HG03342 (cell line): ENCODE measurements around the gene TGFBR1.
"Not testable (repeated sequence)": the region's sequence is repeated elsewhere in the genome, so short reads cannot be mapped to it uniquely, and the experiment has no call there.

ENCODE experiments used
- ATAC-seq: cut with Tn5 transposase; IDR thresholded peaks from one replicate; pipeline ENCODE4 v1.9.1; 2021; ENCODE audit warnings: mild to moderate bottlenecking, moderate library complexity; ENCODE audit not compliant: unreplicated experiment

The TGFBR1 gene

DNA sequence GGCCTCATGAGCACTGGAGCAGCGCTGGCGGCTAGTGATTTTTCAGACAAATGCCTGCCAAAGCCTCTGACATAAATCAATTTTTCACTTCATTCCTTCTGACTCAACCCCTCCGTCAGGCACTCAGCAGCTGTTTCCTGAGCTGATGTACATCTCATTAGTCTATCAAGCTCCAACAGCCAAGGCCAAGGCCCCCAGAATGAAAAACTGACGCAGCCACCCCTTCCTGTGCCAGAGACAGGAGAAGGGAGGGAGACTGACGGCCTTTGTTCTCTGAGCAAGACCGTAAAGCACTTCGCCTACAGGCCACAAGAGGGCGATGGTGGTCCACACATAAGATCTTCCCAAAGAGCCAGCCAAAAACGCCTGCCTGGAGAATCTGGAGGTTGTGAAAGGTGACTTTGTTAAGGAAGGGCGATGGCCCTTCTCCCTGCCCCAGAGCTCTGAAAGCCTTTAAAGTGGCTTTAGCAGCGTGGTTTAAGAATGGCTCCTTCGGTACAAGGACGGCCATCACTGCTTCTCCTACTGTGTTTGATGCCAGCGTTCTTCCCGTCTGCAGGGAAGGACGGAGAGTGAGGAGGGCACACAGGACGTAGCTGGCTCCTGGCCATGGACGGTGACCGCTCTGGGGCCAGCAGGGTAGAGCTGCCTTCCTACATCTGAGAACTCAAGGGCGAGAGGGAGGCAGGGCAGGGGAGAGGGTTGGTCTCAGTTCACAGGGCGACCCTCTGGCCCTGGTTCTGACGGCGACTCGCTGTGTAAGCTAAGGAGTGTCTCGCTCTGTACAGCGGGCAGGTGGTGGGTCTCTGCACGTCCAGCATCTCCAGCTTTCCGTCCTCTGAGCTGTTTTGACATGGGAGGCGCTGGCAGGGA, 79.8 kb downstream of the TGFBR1 start:
- peak; percentile 46 for ATAC-seq

DNA sequence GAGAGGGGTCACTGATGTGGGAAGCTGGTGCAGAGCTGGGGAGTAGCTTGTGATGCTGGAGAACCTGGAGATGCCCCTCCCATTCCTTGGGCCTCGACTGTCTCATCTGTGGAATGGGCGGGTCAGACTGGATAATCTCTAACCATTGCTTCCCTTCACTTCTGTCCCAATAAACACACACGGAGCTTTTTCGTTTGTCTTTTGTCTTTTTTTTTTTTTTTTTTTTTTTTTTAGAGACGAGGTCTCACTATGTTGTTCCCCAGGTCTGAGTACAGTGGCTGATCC, 80.4 kb downstream of the TGFBR1 start:
- no peak for ATAC-seq

DNA sequence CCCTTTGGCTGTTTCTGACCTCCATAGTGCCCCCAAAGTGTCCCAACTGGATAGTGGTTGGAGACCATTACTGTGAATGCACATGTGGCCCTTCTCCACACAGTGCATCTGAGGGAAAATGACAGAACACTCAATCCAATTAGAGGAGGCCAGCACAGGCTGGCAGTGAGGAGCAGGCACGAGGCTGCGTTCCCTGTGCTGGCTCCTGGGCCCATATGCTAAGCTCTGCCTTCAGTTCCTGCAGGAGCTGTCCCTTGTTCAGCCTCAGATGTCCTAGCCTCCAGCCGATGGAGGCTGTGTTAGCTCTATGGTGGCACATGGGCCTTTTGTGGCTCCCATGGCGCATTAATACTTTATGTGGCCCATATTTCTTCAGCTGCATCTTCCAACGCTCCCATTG, 81.0 kb downstream of the TGFBR1 start:
- no peak for ATAC-seq

DNA sequence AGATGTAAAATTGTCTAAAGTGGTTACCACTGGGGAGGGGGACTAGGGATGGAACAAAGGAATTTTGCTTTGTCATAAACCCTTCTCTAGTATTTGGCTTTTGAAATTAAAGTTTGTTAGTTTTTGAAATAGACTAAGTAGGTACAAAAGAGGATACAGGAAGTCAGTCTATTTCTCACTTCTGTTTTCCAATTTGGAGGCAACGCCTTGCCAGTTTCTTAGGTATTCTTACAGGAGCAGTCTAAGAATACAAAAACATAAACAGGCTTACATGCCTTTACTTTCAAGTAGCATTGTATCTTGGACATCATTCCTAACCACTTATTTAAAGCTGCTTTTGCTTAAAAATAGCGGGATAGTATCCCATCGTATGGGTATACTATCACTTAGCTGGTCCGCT, 82.4 kb downstream of the TGFBR1 start:
- no peak for ATAC-seq

DNA sequence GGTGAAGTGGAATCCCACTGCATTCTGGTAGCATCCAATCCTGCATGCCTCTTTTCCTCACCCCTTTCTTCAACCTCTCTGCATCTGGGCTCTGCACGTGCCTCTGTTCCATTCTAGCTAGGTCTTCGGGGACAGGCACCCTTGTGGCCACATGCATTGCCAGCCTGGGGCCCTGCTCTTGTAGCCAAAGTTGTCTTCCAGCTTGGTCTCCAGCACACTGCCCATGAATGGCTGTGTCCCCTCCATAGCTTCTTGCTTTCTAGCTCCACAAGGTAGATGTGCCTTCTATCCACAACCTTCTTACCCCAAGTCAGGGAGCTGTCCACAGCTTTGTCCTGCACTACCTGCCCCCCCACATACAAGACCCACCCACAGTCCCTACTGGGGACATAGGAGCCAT, 84.3 kb downstream of the TGFBR1 start:
- ATAC-seq, result no peak

DNA sequence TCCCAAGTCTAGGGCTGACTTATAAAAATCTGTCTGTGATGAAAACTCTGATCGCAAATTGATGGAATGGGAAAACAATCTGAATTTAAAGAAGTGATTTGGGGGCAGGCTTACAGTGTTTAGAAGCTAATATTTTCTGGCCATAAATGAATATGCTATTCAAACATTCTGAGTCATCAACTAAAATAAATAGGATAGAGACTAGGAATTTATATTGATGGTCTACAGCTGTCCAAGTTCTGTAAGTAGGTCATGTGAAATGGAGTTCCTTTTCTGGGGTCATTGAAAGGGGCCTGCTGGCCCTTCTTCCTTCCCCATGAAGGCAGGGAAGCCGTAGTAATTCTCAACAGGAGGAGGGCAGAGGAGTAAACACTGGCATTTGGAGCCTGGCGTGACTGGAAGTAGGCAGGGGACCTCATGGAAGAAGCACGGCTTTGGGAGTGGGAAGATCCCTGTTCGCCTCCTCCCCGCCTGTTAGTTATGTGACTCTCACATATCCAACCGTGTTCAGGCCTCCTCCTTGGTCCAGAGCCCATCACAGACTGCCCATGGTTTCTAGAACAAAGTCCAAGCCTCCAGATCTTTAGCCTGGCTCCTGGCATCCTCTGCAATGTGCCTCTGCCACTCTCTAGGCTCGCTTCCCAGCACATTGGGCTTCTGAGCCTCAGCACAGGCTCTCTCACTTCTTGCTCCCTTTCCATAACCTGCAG, 85.1 kb downstream of the TGFBR1 start:
- no peak for ATAC-seq

DNA sequence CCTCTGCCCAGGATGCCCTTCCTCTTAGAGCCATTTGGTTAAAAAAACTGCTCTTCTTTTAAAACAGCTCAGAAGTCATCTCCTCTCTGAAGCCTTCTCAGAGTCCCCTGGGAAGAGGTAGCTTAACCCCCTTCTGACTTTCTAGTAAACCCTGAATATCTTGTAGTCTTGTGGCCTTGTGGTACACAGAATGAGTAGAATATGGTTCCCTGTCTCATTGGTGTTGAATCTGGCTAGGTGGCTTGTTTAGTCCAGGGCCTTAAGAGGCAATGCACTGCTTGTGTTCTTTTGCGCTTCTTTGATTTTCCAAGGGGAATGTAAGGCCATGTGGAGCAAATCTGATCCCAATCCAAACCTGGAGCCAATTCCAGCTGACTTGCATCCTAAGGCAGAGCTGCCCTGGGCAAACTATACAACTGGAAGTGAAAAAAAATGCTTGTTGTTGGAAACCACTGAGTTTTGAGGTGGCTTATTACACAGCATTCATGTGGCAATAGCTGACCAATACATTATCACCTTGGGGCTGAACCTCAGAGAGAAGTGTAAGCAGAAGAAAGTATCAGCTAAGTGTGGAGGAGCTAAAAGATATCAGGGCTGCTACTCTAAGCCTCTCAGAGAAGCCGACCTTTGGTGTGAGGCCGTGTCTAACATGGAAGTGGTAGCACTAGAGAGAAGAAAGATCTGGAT, 85.8 kb downstream of the TGFBR1 start:
- no peak for ATAC-seq

DNA sequence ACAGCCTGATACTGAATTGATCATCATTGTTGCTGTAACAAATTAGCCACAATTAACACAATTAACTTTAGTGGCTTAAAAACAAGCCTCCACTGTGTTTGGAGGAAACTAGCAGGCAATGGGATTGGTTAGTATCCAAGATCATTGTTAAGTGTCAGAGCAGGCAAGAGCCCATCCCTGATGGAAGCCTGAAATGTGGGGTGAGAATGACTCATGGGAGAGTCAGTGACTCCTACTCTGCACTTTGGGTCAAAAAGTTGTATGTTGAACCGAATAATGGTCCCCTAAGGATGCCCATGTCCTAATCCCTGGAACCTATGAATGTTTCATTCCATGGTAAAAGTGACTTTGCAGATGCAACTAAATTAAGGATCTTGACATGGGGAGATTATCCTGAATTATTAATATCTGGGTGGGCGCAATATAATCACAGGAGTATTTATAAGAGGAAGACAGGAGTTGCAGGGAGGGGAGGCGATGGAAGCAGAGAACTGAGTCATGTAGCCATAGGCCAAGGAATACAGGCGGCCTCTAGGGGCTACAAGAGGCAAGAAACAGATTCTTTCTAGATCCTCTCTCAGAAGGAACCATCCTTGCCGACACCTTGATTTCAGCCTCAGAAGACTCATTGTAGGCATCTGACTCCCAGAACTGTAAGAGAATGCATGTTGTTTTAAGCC, 88.0 kb downstream of the TGFBR1 start:
- no peak for ATAC-seq

DNA sequence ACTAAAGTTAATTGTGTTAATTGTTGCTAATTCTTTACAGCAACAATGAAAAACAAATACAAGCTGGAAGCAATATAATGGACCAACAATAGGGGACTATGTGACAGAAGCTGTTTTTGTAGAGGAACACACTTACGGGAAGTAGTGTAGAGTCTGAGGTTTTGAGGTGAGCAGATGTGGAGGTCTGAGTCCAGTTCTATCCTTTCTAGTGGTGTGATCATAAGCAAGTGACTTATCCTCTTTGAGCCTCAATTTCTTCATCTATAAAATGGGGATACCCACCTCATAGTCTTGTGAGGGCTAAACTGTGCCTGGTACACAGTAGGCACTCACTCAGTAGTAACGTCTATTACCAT, 88.5 kb downstream of the TGFBR1 start:
- no peak for ATAC-seq

DNA sequence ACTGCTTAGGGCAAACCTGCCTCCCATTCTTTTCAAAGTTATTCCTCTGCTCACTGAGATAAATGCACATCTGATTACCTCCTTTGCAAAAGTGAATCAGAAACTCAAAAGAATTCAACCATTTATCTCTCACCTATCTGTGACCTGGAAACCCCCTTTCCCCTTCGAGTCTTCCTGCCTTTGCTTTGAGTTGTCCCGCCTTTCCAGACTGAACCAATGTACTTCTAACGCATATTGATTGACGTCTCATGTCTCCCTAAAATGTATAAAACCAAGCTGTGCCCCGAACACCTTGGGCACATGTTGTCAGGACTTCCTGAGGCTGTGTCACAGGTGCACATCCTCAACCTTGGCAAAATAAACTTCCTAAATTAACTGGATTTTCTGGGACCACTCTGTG, 91.6 kb downstream of the TGFBR1 start:
- not testable (repeated sequence) for ATAC-seq

DNA sequence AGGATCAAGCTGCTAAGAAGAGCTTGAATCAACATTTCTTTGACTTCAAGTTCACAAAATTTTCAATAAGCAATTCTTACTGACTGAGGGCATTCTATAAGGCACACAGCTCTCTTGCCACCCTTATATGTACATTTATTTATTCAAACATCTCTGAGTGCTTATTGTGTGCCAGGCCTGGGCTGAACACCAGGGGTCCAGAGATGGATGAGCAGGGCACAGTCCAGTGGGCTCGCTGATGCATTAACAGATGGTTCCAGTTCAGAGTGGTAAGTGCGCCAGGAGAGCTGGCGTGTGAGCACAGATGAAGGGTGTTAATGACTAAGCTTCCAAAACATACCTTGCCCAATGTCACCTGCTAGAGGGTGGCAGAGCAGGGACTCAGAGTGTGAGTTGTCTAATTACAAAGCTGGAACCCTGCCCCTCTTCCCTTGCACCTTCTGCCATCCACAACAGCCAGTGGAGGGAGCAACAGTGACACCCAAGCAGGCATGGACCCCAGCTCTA, 92.3 kb downstream of the TGFBR1 start:
- ATAC-seq, result no peak

DNA sequence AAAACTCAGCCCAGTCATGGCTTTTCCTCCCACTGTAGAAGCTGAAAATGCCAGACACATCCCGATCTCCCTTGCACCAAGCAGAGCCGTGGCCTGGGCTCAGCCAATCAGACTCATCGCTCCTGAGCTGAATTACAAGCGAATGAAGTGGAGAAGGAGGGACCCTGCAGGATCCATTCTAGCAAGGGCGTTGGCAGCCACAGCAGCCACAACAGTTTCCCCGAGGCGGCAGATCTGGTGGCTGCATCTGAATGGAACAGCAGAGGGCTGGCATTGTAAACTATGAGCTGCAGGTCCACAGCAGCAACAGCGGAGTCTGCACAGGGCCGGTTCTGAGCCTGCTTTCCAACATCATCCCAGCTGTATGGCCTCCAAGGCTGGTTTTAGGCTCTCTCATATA, 93.1 kb downstream of the TGFBR1 start:
- ATAC-seq, result no peak

DNA sequence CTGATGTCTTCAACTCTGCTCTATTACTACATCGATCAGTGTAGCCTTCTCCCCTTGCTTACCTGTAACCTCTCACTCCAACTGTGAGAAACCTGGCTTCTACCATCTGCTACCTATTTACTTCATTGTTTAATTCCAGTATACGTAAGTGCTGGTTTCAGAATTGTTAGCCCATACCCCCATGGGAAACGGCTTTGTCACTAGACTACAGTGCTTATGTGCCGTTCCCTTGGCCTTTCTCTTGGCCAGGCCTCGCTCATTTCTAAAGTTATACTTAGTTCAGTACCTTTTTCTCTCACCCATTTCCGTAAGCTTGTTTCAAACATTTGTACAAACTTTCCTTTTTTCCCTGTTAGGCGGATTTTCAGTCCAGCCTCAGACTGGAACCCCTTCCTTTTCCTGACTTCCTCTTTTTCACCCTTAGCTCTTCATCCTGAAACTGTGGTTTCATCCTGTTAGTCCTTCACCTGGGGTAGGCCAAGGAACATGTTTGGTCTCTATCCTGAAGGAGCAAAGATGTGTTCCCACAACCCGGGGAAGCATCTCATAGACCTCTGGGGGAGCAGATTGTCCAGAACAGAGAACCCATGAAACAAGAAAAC, 95.1 kb downstream of the TGFBR1 start:
- ATAC-seq, result no peak

DNA sequence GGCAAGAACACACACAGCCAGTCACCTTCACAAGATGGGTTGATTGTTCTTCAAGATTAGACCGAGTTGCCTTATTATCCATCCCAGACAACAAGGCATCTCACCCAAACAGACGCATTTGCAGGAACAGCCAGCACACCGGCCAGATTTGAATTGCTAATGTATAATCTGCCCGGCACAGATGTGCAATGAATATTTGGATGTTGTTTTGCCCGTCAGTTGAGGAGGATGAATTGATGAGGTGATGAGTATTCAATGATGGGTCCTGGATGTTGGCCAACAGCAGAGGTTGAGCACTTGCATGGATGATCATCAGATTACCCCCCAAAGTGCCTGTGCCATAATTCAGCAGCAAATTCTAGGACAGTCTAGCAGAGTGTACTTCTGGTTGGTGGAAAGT, 96.7 kb downstream of the TGFBR1 start:
- no peak for ATAC-seq
